CD4-positive, alpha-beta T cell treated with Interleukin-12 subunit alpha and Interleukin-12 subunit beta, for 1 hour (primary cell): Measurements from ENCODE around the gene AP4B1.

Experiments
- DNase-seq: peaks from one replicate; pipeline ENCODE4 v3.0.0-alpha.2; 2020

The AP4B1 gene

DNA sequence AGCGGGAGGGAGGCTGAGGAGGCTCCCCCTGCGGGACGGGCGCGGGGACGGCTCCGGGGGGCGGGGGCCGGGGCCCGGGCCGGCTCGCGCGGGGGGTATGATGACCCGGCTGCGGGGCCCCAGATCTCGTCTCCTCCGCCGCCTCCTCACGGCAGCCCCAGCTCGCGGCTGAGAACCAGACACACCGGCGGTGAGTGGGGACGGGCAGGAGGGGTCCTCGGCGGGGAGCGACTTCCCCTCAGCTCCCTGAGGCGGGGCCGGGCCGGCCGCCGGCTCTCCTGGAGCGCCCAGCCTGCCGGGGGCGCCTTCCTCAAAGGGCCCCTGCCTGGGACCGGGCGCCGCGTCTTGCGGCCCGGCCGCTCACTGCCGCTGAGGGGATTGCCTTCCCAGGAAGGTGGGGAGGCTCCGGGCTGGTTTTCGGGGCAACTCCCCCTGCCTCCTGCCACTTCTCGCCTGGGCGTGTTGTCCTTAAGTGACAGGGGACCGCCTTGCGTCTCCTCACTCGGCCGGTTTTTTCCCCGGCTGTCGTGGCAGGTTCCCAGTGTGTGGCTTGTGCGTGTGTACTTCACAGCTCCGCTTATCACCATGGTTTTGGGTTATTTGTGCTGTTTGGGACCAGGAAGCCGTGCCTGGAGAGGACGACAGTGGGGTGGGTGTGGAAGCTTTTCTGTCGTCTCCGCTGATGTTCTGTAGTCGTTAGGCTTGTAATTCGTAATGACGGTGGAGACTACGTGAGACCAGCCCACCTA, 25.3 kb upstream of the AP4B1 start:
- peak; percentile 83 for DNase-seq

DNA sequence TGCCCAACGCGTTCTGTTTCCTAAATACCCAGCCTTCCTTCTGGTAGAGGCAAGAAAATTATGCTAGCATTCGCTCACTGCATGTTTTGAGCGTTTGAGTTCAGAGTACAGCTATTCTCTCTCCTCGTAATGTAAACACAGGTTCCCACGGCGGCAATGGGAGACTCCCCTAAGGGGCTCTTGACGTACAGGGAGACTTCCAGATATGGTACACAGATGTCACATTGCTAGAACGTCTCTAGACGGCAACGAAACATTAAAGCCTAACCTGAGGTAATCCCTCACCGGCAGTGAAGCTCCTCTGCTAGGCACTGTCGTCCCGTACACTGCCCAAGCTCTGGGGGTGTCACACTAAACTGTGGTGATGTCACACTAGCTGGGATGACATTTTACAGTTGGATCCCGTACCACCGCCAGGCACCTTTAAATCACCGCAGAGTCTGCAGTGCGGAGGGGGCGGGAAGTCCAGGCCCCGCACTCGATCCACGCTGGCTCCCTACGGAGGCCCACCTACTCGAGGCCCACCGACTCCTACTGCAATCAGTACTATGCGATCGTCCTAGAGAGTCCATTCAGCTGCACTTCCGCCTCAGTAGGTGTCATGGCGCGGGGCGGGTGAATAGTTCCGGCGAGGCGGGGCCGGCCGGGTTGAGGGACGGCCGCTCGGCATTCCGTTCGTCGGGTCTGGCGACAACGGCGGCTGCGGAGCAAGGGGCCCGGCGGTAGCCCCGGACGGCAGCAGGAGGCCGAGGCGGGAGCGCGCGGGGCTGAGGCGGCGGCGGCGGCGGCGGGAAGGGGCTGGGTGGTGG, 24.5 kb upstream of the AP4B1 start, which contains the start of gene HIPK1:
Gene HIPK1, plus strand, starts transcription at position 384 of the 809 bp plus-strand sequence.
- DNase-seq = peak; percentile 94

DNA sequence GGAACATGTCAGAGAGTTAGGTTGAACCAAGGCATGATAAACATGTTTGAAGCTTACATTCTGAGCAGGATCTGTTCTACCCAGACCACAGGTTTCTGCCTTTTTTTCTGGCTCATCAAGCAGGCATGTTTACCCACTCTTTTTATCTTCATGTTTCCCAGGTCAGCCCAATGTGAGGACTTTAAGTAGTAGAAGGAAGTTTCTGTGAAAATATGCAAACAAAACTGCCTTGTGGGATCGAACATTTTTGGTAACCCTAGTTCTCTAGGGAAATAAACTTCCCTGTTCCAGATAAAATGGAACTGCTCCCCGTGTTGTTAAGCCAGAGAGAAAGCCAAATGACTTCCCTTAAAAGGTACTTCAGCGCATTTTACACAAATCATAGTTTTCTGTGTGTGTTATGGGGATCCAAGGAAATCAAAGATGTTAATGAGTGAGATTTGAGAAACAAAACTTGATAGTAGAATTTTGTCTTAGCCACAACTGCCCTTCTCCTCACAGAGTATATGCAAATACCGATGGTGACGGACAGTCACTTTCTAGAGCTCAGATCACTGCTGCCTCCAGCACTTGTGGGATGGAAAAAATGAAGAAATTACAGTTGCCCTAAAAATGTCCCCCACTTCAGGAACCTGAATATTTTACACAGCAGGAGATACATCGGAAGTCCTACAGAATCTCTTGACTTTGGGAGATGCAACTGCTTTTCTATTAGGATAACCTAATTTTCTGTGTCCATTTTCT, 23.8 kb upstream of the AP4B1 start:
- no peak for DNase-seq

DNA sequence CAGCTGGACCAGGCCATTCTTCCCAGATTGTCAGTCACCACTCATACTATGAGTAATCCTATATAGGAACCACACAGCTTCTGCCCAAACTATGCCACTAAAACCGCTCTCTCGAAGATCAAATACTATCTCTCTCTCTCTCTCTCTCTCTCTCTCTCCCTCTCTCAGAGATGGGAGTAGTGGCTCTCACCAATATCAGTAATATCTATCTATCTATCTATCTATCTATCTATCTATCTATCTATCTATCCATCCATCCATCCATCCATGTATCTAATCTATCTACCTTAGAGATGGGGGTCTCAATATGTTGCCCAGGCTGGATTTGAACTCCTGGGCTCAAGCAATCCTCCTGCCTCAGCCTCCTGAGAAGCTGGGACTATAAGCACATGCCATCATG, 19.9 kb upstream of the AP4B1 start:
- no peak for DNase-seq

DNA sequence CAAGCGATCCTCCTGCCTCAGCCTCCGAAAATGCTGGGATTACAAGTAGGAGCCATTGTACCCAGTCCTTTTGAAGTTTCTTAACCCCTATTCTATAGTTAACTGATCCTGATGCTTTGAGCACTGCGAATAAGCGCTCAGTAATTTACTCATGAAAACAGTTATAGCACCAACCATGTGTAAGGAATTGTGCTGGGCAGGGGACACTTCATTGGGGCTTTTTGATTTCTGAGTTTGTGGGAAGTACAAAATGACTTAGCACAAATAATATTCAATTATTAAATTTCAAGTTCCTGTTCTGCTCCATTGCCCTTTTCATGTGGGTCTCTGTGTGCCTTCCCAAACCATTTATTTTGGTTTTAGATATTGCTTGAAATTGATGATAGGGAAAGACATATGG, 18.4 kb upstream of the AP4B1 start:
- DNase-seq = no peak

DNA sequence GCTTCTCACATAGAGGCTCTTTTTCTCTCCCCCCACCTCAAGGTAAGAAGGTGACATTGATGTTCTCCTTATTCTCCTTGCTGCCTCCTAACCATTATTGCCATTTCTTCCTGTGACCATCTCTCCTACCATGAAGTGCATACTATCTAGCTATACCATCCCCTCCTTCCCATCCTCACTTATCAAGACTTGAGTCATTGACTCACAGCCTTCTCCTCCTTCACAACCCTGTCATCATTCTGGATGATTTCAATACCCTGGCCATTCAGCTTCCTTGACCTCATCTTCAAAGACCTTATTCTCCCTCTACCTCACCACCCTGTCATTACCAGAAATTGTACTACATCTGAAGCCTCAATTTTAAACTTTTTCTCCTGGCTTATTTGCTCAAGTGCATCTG, 13.6 kb upstream of the AP4B1 start:
- no peak for DNase-seq

DNA sequence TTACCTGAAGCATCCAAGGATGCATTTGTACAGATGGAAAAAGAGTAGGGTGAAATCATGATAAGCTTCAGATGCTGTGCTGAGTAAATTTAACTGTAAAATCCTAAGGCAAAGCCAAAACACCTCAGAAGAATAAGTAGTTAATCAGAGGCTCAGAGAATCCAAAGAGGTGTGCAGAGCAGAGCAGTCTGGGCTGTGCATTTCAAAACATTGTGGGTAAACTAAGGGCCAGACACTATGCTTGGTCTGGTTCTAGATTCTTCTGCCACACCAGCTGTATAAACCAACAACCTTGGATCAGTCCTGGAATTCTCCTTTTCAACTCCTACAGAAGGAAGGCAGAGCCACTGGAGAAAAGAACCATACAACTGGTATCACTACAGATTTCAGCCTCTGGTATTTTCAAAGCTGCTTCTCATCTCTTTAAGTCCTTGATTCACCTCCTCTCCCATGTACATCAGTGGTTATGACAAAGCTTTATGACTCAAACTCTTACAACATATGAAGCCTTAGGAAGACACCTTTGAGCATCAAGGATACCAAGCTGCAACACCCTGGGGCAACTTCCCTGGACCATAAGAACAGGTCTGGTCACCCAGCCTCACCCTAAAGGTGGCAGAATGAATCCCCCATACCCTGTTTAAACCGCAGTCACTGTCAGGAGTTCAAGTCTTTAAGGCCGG, 12.9 kb upstream of the AP4B1 start:
- no peak for DNase-seq

DNA sequence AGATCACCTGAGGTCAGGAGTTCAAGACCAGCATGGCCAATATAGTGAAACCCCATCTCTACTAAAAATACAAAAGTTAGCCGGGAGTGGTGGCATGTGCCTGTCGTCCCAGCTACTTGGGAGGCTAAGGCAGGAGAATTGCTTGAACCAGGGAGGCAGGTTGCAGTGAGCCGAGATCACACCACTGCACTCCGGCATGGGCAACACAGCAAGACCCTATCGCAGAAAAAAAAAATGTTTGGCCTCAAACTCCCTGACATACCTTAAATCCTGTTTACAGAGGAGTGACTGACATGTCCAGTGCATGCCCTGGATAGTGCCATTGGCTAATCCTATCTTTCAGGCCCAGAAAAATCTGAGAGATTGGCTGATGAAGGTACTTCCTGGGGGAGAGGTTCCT, 12.4 kb upstream of the AP4B1 start:
- DNase-seq = no peak

DNA sequence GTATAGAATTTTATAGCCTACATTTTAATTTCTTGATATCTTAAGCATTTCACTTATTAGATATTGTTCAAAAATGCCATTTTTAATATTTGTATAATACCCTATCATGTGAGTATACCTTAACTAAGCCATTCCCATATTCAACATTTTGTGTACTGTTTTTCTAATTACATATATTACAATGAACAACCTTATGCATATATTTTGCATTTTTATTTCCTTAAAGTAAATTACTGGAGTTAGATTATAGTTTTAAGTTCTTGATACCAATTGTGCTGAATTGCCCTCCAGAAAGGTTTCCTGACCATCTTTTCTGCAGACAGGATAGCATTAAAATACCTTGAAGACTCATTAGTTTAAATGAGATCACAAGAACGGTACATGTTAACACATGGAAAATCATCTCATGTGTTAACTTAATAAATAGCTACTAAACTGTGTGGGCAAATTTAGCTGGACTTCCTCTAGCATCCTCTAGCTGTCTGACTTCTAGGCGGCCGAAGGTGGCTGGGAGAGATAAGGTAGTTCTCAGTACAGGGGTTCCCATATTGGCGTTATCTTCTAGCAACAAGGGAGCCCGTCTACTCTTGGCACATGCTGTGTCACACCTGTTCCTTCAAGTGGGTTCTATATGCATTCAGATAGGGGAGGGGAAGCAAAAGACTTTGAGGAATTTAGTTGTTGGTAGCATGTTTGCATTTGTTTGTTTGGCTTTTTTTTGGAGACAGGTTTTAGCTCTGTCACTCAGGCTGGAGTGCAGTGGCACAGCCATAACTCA, 9.5 kb upstream of the AP4B1 start:
- DNase-seq = no peak

DNA sequence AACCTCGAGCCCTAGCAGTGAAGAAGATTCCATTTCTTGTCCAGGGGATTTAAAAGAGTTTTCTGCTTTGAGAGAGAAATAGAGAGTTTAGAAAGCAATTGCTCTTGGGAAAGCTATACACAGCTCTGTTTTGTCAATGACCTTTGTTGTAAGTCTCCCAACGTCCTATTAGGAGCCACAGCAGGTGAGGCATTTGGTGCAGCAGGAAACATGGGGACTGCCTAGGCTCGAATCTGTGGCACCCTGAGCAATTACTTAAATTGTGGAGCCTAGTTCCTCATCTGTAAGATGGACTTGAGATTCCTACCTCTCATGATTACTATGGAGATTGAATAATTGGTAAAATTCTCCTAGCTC, 8.7 kb upstream of the AP4B1 start:
- no peak for DNase-seq

DNA sequence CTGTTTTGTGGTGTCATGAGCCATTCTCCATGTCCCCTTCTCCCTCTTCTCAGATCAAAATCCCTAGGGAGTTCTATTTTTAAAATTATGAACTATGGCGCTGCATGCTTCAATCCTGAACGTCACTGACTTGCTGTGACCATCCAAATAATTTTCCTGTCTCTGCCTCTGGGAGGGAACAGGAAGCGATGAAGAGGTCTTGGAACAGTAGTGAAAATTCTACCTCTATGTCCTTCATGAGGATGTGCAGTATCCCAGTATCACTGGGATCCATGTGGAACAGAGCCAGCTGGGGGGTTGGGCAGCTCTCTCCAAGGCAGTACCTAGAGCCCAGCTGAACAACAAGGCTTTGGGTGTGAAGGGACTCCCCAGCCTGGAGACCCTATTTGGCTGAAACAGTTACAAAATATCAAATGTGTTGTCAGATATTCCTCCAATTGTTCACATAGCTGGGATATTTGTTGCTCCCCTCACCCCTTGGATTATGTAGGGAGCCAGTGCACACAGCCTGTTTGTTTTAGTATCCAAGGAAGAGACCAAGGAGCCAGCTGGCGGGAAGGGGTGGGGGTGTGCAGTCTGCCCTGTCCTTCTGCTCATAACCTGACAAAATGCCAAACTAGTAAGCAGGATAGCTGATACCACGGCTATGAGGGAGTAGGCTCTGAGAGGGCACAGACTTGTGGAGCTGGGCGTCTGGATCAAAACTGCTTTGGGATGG, 8.2 kb upstream of the AP4B1 start:
- DNase-seq = no peak

DNA sequence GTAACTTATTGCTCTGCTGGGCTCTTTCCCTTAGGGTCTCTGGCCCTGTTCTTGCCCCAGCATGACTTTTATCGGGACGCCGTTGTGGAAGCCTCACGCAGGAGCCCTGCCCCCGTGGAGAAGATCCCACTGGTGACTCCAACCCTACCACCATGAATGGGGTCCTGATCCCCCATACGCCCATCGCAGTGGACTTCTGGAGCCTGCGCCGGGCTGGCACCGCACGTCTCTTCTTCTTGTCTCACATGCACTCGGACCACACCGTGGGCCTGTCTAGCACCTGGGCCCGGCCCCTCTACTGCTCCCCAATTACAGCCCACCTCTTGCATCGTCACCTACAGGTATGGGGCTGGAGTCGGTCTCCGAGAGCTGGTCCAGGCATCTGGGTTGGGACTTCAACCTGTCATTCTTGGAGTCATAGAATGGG, 849 bp upstream of the AP4B1 start:
- DNase-seq = no peak

DNA sequence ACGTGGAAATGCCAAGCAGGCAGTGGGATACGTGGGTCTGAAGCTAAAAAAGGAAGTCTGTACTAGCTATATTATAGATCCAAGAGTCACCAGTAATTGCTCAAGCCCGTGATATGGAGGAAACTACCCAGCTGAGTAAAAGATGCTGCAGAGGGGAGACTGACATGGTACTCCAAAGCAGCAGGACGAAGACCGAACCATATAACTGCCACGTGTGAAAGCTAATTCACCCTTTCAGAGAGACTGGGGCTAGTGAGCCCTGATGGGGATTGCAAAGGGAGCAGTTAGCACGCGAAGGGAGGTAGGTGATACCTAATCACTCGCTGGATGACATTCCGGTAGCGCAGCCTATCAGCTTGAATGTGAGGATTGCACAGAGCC, 316 bp downstream of the AP4B1 start:
- no peak for DNase-seq

DNA sequence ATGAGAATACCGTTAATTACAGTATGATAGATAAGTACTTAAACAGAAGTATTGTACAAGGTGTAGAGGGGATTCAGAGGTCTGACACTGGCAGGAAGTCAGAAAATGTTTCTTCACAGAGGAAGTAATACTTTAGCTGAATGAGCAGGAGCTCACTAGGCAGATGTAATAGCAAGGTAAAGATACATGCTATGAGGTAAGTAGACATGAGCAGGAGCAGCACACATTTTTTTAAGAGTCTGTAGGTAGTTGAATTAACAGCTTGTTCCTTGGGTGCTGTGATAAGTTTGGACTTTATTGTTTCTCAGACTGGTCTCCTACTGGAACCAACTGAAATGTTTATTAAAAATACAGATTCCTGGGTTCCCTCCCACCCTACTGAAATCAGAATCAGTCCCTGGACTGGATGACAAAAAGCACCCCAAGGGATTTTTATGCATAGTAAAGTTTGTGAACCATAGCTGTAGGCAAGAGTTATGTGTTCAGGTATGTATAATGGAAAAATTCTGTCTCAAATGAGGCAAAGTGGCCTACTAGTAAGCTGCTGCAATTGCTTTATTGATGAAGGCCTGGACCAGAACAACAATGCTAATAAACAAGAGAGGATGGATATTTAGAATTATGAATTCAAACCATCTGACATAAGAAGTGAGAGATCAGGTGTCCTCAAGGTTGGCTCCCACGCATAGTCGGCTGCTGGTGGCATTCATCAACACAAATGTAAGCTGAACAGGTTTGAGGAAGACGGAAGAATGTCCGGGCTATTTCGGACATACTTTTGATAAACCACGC, 902 bp downstream of the AP4B1 start:
- DNase-seq = peak; percentile 20

DNA sequence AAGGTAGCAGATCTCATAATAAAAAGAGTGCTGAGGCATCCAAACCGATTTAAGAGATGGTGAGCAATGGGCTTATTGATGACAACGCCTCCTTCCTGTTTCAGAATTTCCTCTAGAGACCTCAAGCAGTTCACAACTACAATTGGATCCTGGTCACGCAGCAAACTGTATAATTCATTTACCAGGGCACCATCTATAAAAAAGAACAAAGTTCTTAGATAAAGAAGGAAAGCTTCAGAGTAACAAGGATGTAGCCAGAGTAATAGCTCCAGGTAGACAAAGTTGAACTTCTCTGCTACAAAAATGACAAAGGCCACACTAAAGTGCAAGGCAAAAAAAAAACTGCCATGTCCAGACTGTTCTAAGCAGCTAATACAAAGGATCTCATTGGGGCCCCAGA, 3.4 kb downstream of the AP4B1 start:
- peak; percentile 11 for DNase-seq

DNA sequence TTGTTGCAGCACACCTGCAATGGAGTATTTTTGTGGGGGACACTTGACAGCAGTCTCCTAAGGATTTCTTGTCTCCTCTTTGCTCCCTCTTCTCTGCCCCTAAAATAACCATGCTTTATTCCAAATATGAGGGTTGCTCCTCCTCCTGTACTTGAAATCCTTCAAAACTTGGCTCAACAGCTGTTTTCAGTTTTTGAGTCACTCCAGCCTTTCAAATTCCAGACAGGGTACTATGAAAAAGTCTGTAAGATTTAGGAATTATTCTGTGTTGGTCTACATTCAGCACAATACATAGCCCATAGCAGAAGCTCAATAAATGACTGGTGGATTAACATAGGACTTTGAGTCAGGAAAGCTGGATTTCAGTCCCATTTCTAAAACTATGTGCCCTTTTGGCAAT, 5.5 kb downstream of the AP4B1 start:
- no peak for DNase-seq

DNA sequence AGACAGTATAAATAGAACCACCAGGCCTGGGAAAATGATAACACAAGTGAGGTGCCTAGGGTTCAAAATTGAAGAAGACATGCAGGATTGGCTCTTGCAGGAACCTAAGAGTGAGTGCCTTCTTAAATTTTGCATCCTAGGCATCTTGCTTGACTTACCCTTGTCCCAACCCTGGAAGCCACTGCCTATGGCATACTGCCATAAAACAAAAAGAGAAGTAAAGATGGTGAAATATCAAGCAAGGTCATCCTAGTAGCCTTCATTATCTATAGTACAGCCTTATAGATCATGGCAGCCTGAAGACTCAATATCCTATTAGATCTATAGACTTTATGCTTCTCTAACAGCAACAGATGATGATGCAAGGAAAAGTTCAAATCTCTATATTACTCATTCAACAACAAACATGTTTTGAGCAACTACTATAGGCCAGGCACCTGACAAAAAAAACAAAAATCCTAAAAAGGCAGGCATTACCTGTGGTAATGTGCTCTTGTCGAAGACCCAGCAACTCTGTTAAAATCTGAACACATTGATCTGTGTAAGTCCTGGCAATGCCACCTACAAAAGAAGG, 6.3 kb downstream of the AP4B1 start:
- no peak for DNase-seq

DNA sequence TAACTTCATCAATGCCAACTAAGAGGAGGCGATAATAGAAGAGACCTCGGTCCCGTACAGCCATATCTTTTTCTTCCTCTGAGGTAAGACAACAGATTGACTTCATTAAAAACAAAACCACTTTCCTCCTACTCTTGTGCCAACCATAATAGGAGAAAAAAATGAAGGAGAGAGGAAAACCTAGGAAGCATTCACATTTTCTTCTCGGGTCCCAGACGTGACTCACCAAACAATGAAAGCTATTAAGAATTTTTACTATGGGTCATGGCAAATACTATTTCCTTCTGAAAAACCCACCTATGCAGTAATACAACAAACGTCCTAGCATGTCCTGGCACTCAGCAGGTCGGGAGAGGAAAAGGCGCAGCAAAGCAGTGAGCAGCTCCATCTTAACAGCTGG, 8.6 kb downstream of the AP4B1 start:
- DNase-seq = no peak

DNA sequence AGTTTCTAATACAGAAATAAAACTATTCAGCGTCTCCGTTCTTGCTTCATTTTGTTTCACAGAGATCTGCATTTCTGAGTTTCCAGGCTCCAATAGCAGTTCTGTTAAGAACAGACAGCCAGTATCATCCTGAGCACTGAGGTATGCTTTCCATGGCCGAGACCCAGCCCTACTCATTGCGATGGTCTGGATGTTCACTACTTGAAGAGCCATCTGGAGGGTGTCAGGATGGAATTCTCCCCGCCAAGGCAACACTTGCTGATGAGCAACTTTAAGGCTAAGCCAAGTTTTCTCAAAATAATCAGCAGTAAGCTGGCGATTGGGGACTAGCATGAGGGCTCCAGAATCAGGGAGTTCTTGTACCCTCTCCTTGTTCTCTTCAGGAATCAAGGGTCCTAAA, 9.5 kb downstream of the AP4B1 start:
- no peak for DNase-seq

DNA sequence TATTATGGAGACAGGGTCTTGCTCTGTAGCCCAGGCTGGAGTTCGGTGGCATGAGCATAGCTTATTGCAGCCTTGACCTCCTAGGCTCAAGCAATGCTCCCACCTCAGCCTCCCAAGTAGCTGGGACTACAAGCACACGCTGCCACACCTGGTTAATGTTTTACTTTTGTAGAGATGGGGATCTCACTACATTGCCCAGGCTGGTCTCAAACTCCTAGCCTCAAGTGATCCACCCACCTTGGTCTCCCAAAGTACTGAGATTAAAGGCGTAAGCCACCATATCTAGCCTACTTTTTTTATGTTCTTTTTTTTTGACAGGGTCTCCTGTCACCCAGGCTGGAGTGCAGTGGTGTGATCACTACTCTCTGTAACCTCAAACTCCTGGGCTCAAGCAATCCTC, 11.3 kb downstream of the AP4B1 start:
- DNase-seq = no peak
